HCT116 (cell line): Measurements from ENCODE around the gene SCUBE2. TPM values are rescaled to one million over a fixed set of nuclear protein-coding genes. Genes with fewer than 3 reads are reported as not detected.

Experiments used
- ATAC-seq: fragments of 200-7000 bp; cut with Tn5 transposase; 2 replicates; pipeline ENCODE4 v1.9.1; 2020; ENCODE audit warnings: mild to moderate bottlenecking, moderate library complexity
- BruUV-seq: library from RNA; stranded (reverse); fragments of 400-500 nt; replicated peaks from 2 replicates; lab custom pipeline; 2021; lab: Mats Ljungman, UMichigan
- CTCF ChIA-PET: fragments of 300-600 bp; sonication (Branson Sonifier 250); formaldehyde crosslinking; loops from one replicate; lab custom pipeline; 2021; ENCODE audit warnings: antibody characterized with exemption; lab: Charles Lee
- POLR2A ChIA-PET: fragments of 300-600, 350-600 bp; sonication (Branson Sonifier 250); formaldehyde crosslinking; loops from one replicate; lab custom pipeline; 2021; ENCODE audit warnings: antibody characterized with exemption; lab: Charles Lee
- RAD21 ChIA-PET, 2 experiments: fragments of 300-600 bp; sonication (Branson Sonifier 250); formaldehyde crosslinking; loops; one replicate each; lab custom pipeline; 2023; ENCODE audit warnings: low total read pairs in 2 of 2; ENCODE audit not compliant: uncharacterized antibody in 2 of 2, unreplicated experiment in 2 of 2, low non-redundant PET in 1 of 2; lab: Charles Lee
- DNase-seq: peaks from one replicate; pipeline ENCODE4 v3.0.0-alpha.2; 2010; ENCODE audit warnings: low read depth, low spot score
- H2AFZ ChIP-seq: fragments of 200-600 bp; shearing (Covaris generic), sonication (generic); 2 replicates; pipeline ENCODE4 v1.6.1; 2017; ENCODE audit warnings: low read depth, mixed run types, mixed read lengths, antibody characterized with exemption, low read length; ENCODE audit not compliant: poor library complexity, severe bottlenecking
- H3K27ac ChIP-seq: 2 replicates; pipeline ENCODE4 v1.5.1; 2012; ENCODE audit warnings: low read depth, low read length
- H3K27me3 ChIP-seq: fragments of 200-600 bp; sonication (generic); 2 replicates; pipeline ENCODE4 v1.6.1; 2016; ENCODE audit warnings: mixed run types, low read length, mixed read lengths; ENCODE audit not compliant: insufficient read depth
- H3K36me3 ChIP-seq, 2 experiments: fragments of 200-500 bp in 1 of 2; fragments of 200-600 bp in 1 of 2; sonication (Bioruptor generic) in 1 of 2; sonication (generic) in 1 of 2; 2 replicates each; pipeline versions ENCODE4 v1.5.1 to v1.6.1; 2014 to 2016; ENCODE audit warnings: low read length in 2 of 2, inconsistent platforms in 1 of 2, mixed read lengths in 1 of 2, mixed run types in 1 of 2; ENCODE audit not compliant: insufficient read depth in 2 of 2, control insufficient read depth in 1 of 2
- H3K4me1 ChIP-seq, 2 experiments: fragments of 200-600 bp in 1 of 2; sonication (generic) in 1 of 2; 2 replicates each; pipeline versions ENCODE4 v1.5.1 to v1.6.1; 2012 to 2017; ENCODE audit warnings: low read length in 2 of 2, inconsistent platforms in 1 of 2, mild to moderate bottlenecking in 1 of 2, mixed read lengths in 1 of 2, mixed run types in 1 of 2, moderate library complexity in 1 of 2; ENCODE audit not compliant: insufficient read depth in 2 of 2, control insufficient read depth in 1 of 2
- H3K4me2 ChIP-seq: fragments of 200-600 bp; sonication (generic); 2 replicates; pipeline ENCODE4 v1.6.1; 2017; ENCODE audit warnings: mixed run types, low read length, mixed read lengths
- H3K4me3 ChIP-seq, 2 experiments: fragments of 200-600 bp in 1 of 2; sonication (generic) in 1 of 2; replicated peaks in 1 of 2; 2 replicates each; pipeline ENCODE4 v1.5.1; 2011 to 2016; ENCODE audit warnings: low read length in 2 of 2, control low read depth in 1 of 2, low read depth in 1 of 2, mild to moderate bottlenecking in 1 of 2, mixed read lengths in 1 of 2, mixed run types in 1 of 2
- H3K79me2 ChIP-seq: fragments of 200-600 bp; sonication (generic); 2 replicates; pipeline ENCODE4 v1.6.1; 2017; ENCODE audit warnings: mild to moderate bottlenecking, mixed run types, low read length, moderate library complexity, mixed read lengths; ENCODE audit not compliant: insufficient read depth
- H3K9ac ChIP-seq: fragments of 200-600 bp; sonication (generic); 2 replicates; pipeline ENCODE4 v1.6.1; 2016; ENCODE audit warnings: low read length, mixed read lengths
- H3K9me2 ChIP-seq: fragments of 200-600 bp; sonication (generic), shearing (Covaris generic); 2 replicates; pipeline ENCODE4 v1.6.1; 2017; ENCODE audit warnings: mixed run types, mild to moderate bottlenecking, moderate library complexity; ENCODE audit not compliant: insufficient read depth
- H3K9me3 ChIP-seq, 2 experiments: fragments of 200-500 bp in 1 of 2; fragments of 200-600 bp in 1 of 2; sonication (Bioruptor generic) in 1 of 2; sonication (generic) in 1 of 2; 2 replicates each; pipeline ENCODE4 v1.6.1; 2014 to 2017; ENCODE audit warnings: low read length in 2 of 2, mixed read lengths in 2 of 2, inconsistent platforms in 1 of 2, low read depth in 1 of 2, mild to moderate bottlenecking in 1 of 2, mixed run types in 1 of 2, moderate library complexity in 1 of 2; ENCODE audit not compliant: control insufficient read depth in 1 of 2, insufficient read depth in 1 of 2
- H4K20me1 ChIP-seq: fragments of 200-600 bp; sonication (generic), shearing (Covaris generic); 2 replicates; pipeline ENCODE4 v1.6.1; 2017; ENCODE audit warnings: mixed run types, mild to moderate bottlenecking, moderate library complexity; ENCODE audit not compliant: insufficient read depth
- CEBPB ChIP-seq: IDR thresholded peaks from 2 replicates; pipeline ENCODE4 v1.6.1; 2012; ENCODE audit warnings: low read depth
- EZH2 ChIP-seq: fragments of 200-600 bp; sonication (generic); IDR thresholded peaks from 2 replicates; pipeline ENCODE4 v1.6.1; 2017; ENCODE audit warnings: antibody characterized with exemption, mixed run types
- POLR2AphosphoS5 ChIP-seq: IDR thresholded peaks from 2 replicates; pipeline ENCODE4 v1.6.1; 2011; ENCODE audit warnings: mild to moderate bottlenecking, low read depth, low read length, moderate library complexity
- RAD21 ChIP-seq: IDR thresholded peaks from 2 replicates; pipeline ENCODE4 v1.6.1; 2012; ENCODE audit warnings: low read depth, mild to moderate bottlenecking
- SIN3A ChIP-seq: IDR thresholded peaks from 2 replicates; pipeline ENCODE4 v1.6.1; 2012; ENCODE audit warnings: low read depth
- SP1 ChIP-seq: IDR thresholded peaks from 2 replicates; pipeline ENCODE4 v1.6.1; 2012; ENCODE audit warnings: low read depth
- intact Hi-C: fragments of 100-400 bp; cut with micrococcal nuclease; formaldehyde crosslinking; loops from 2 replicates; pipeline ENCODE4 v1.10.0; 2022
- total RNA-seq: library from RNA; stranded (reverse); gene quantifications from one replicate; pipeline ENCODE4 v1.2.1, GENCODE V29; 2021; ENCODE audit not compliant: unreplicated experiment
- TF ChIP-seq, protein P1 (sequence below): IDR thresholded peaks from 2 replicates; pipeline ENCODE4 v1.6.1; 2011; ENCODE audit warnings: mild to moderate bottlenecking, low read length, moderate library complexity; ENCODE audit not compliant: insufficient replicate concordance; ENCODE audit errors: extremely low read depth
- TF ChIP-seq, protein P2 (sequence below): IDR thresholded peaks from 2 replicates; pipeline ENCODE4 v1.6.1; 2012; ENCODE audit warnings: low read depth
- TF ChIP-seq, protein P3 (sequence below): IDR thresholded peaks from 2 replicates; pipeline ENCODE4 v1.6.1; 2012
- TF ChIP-seq, protein P4 (sequence below), 3 experiments: fragments of 200-600 bp in 1 of 3; sonication (generic) in 1 of 3; IDR thresholded peaks in 2 of 3; conservative IDR thresholded peaks in 1 of 3; 2 replicates each; pipeline ENCODE4 v1.5.1; 2012 to 2017; ENCODE audit warnings: low read depth in 2 of 3, low read length in 2 of 3, antibody characterized with exemption in 1 of 3, borderline replicate concordance in 1 of 3, control low read depth in 1 of 3, mild to moderate bottlenecking in 1 of 3, mixed read lengths in 1 of 3, mixed run types in 1 of 3, moderate library complexity in 1 of 3; ENCODE audit not compliant: insufficient read depth in 1 of 3

SCUBE2 gene
- total RNA-seq, 1 experiment from 2014 or later = 1.3 TPM

DNA sequence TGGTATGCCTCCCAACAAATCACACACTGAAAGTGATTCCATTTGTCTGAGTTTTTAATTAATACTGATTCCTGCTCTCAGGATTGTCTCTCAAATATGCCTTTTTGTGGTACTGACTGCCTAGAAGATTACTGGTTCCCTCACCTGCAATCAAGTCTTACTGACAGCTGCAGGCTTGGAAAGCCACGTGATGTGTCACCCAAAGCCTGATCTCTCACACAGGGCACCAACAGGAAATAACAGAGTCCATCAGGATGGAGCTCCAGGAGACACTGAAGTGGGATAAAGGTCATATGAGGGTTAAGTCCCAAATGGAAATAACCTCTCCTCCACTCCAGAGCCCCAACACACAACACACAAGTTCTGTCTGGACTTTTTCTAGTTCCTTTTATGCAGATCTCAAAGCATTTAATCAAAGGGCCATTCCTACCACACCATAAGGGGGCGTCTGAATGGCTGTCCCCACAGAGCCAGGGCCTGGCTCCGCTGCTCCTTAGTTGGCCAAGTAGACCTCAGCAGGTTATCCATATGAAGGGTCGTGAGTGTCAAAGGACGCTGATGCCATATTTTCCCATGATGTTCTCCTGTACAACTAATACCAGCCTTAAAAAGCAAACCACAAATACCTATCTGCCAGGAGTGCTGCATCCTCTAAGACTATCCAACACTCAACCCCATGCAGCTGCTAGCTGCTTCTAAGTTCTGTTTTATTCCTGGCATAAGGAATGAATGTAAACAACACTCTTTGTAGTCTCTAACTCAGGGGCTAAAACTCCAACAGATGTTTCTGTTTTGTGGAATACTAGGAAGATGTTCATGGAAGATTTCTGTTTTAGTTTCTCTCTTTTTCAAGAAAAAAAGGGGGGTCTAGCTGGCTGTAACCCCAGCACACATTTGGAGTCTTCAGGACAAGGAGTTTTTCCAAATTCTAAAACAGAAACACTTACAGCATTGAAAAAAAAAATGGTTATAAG is 13.0 kb downstream of the SCUBE2 start:
- H3K79me2 ChIP-seq = no peaks in the 10 kb centered on the region
- H3K9ac ChIP-seq = no peak overlapping the region
- no peak overlapping the region for H3K27ac ChIP-seq
- no peak overlapping the region for H2AFZ ChIP-seq
- intact Hi-C loops = no loop called here
- CTCF ChIA-PET = no interaction called here
- no peaks in the 10 kb centered on the region for H3K36me3 ChIP-seq
- no TSS peak for BruUV-seq
- no peaks in the 10 kb centered on the region for H3K27me3 ChIP-seq
- no peaks in the 10 kb centered on the region for H3K9me2 ChIP-seq
- no peaks in the 10 kb centered on the region for H4K20me1 ChIP-seq
- no peak overlapping the region for H3K4me3 ChIP-seq
- ATAC-seq (no peak), DNase-seq (no peak)
- H3K4me1 ChIP-seq = no peaks in the 10 kb centered on the region
- H3K4me2 ChIP-seq = no peak overlapping the region
- TF ChIP-seq SP1 (no peak), RAD21 (peak; percentile 11; the same call in 1 of the 2 replicates)
- POLR2A ChIA-PET = no interaction called here
- RAD21 ChIA-PET = no interaction called here
- H3K9me3 ChIP-seq = no peaks in the 10 kb centered on the region

DNA sequence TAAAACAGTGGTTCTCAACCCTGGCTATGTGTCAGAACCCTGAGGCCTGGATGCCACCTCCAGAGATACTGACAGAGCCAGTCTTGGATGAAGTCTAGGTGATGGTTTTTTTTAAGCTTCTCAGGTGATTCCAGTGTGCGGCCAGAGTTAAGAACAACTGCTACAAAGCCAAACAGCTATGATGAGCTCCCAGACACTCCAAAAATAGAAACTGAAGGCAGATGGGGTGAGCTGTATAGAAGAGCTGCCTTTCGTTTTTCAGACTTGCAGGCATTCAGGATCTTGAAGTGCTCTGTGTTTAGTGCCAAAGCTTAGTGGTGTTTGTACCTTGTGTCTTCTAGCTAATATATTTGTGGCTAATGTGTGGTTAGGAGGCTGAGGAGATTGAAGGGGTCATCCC is 14.2 kb downstream of the SCUBE2 start:
- POLR2A ChIA-PET = no interaction called here
- BruUV-seq = no TSS peak
- RAD21 ChIA-PET = no interaction called here
- H3K9me3 ChIP-seq = no peaks in the 10 kb centered on the region
- H3K79me2 ChIP-seq = no peaks in the 10 kb centered on the region
- H3K4me3 ChIP-seq = no peak overlapping the region
- CTCF ChIA-PET = no interaction called here
- no peaks in the 10 kb centered on the region for H3K27me3 ChIP-seq
- no peaks in the 10 kb centered on the region for H3K4me1 ChIP-seq
- no peak overlapping the region for H3K4me2 ChIP-seq
- H3K9me2 ChIP-seq = no peaks in the 10 kb centered on the region
- intact Hi-C loops = no loop called here
- DNase-seq (no peak), ATAC-seq (no peak)
- no peaks in the 10 kb centered on the region for H3K36me3 ChIP-seq
- no peak overlapping the region for H3K27ac ChIP-seq
- H2AFZ ChIP-seq = no peak overlapping the region
- no peaks in the 10 kb centered on the region for H4K20me1 ChIP-seq
- no peak overlapping the region for H3K9ac ChIP-seq
- no peak for TF ChIP-seq CEBPB
- no peak for TF ChIP-seq EZH2
- TF ChIP-seq SIN3A = no peak
- no peak for TF ChIP-seq RAD21
- TF ChIP-seq POLR2AphosphoS5 = no peak
- TF ChIP-seq, protein P1, sequence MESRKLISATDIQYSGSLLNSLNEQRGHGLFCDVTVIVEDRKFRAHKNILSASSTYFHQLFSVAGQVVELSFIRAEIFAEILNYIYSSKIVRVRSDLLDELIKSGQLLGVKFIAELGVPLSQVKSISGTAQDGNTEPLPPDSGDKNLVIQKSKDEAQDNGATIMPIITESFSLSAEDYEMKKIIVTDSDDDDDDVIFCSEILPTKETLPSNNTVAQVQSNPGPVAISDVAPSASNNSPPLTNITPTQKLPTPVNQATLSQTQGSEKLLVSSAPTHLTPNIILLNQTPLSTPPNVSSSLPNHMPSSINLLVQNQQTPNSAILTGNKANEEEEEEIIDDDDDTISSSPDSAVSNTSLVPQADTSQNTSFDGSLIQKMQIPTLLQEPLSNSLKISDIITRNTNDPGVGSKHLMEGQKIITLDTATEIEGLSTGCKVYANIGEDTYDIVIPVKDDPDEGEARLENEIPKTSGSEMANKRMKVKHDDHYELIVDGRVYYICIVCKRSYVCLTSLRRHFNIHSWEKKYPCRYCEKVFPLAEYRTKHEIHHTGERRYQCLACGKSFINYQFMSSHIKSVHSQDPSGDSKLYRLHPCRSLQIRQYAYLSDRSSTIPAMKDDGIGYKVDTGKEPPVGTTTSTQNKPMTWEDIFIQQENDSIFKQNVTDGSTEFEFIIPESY = no peak
- TF ChIP-seq, protein P2, sequence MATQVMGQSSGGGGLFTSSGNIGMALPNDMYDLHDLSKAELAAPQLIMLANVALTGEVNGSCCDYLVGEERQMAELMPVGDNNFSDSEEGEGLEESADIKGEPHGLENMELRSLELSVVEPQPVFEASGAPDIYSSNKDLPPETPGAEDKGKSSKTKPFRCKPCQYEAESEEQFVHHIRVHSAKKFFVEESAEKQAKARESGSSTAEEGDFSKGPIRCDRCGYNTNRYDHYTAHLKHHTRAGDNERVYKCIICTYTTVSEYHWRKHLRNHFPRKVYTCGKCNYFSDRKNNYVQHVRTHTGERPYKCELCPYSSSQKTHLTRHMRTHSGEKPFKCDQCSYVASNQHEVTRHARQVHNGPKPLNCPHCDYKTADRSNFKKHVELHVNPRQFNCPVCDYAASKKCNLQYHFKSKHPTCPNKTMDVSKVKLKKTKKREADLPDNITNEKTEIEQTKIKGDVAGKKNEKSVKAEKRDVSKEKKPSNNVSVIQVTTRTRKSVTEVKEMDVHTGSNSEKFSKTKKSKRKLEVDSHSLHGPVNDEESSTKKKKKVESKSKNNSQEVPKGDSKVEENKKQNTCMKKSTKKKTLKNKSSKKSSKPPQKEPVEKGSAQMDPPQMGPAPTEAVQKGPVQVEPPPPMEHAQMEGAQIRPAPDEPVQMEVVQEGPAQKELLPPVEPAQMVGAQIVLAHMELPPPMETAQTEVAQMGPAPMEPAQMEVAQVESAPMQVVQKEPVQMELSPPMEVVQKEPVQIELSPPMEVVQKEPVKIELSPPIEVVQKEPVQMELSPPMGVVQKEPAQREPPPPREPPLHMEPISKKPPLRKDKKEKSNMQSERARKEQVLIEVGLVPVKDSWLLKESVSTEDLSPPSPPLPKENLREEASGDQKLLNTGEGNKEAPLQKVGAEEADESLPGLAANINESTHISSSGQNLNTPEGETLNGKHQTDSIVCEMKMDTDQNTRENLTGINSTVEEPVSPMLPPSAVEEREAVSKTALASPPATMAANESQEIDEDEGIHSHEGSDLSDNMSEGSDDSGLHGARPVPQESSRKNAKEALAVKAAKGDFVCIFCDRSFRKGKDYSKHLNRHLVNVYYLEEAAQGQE = no peak
- TF ChIP-seq, protein P3, sequence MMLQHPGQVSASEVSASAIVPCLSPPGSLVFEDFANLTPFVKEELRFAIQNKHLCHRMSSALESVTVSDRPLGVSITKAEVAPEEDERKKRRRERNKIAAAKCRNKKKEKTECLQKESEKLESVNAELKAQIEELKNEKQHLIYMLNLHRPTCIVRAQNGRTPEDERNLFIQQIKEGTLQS = no peak
- TF ChIP-seq, protein P4, sequence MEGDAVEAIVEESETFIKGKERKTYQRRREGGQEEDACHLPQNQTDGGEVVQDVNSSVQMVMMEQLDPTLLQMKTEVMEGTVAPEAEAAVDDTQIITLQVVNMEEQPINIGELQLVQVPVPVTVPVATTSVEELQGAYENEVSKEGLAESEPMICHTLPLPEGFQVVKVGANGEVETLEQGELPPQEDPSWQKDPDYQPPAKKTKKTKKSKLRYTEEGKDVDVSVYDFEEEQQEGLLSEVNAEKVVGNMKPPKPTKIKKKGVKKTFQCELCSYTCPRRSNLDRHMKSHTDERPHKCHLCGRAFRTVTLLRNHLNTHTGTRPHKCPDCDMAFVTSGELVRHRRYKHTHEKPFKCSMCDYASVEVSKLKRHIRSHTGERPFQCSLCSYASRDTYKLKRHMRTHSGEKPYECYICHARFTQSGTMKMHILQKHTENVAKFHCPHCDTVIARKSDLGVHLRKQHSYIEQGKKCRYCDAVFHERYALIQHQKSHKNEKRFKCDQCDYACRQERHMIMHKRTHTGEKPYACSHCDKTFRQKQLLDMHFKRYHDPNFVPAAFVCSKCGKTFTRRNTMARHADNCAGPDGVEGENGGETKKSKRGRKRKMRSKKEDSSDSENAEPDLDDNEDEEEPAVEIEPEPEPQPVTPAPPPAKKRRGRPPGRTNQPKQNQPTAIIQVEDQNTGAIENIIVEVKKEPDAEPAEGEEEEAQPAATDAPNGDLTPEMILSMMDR (IDR thresholded peaks at IDR 0.05 in 2 of 3, conservative IDR thresholded peaks at IDR 0.05 in 1 of 3; ENCODE audit: borderline replicate concordance in 1 of 3, insufficient read depth in 1 of 3, low read depth in 2 of 3, low read length in 2 of 3) = no peak
